Measurements from ENCODE around the gene DPEP2NB. TPM values are rescaled to one million over a fixed set of nuclear protein-coding genes. Genes with fewer than 3 reads are reported as not detected.
A peak's percentile ranks its signal among the peaks of the same experiment; 100 is the strongest.

DPEP2NB gene
- total RNA-seq, 1 experiment from 2014 or later, result not detected

DNA sequence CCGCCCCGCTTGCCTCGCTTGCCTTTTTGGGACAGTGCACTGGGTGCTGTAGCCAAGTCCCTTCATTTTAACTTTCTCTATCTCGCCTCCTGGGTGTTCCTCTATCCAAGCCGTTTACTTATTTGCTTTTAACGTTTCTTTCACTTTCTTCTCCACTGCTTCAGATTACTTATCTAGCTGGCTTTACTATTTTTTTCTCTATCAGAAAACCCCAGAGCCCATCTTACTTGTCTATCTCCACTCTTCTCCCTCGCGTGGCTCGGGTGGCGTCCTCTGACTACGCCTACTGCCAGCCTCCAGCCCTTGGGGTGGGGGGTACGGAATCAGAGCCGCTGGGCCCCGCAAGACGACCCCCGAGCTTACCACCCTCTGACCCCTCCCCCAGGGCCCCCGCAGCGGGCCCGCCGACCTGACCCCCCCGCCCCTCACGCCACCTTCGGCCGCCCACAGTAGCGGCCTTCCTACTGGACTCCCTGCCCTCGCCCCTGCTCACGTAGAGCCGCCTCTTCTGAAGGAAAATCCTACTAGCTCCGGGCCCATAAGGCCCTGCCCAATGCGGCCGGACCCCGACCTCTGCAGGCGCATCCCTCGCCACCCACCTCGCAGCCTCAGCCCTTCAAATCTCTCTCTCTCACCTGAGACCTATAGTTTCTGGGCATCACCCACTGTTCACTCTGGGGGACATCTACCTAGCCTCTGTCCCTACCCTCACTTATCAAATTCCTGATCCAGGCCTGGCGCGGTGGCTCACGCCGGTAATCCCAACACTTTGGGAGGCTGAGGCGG is 46.3 kb downstream of the DPEP2NB start:
- TF ChIP-seq, protein P1, sequence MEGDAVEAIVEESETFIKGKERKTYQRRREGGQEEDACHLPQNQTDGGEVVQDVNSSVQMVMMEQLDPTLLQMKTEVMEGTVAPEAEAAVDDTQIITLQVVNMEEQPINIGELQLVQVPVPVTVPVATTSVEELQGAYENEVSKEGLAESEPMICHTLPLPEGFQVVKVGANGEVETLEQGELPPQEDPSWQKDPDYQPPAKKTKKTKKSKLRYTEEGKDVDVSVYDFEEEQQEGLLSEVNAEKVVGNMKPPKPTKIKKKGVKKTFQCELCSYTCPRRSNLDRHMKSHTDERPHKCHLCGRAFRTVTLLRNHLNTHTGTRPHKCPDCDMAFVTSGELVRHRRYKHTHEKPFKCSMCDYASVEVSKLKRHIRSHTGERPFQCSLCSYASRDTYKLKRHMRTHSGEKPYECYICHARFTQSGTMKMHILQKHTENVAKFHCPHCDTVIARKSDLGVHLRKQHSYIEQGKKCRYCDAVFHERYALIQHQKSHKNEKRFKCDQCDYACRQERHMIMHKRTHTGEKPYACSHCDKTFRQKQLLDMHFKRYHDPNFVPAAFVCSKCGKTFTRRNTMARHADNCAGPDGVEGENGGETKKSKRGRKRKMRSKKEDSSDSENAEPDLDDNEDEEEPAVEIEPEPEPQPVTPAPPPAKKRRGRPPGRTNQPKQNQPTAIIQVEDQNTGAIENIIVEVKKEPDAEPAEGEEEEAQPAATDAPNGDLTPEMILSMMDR (IDR thresholded peaks at IDR 0.05; ENCODE audit: unreplicated experiment), result no peak
- no TSS peak for BruUV-seq (replicated peaks)
- Mint-ChIP-seq H3K36me3 (ENCODE audit: insufficient read depth, unreplicated experiment) (peaks cover 13% of the 10 kb centered on the region), H3K27ac (ENCODE audit: low read depth, unreplicated experiment) (no peak overlapping the region), H3K27me3 (ENCODE audit: insufficient read depth, unreplicated experiment) (no peaks in the 10 kb centered on the region), H3K4me3 (ENCODE audit: unreplicated experiment) (peak overlapping the region; percentile 82), H3K4me1 (ENCODE audit: insufficient read depth, unreplicated experiment) (peaks cover 26% of the 10 kb centered on the region), H3K9me3 (ENCODE audit: unreplicated experiment) (no peaks in the 10 kb centered on the region)
- intact Hi-C loops (cut with micrococcal nuclease), result loop anchor here (5.0 kb wide), 1 partner anchor 268 kb away; the partner anchor contains the start of gene ESRP2
- DNase-seq (ENCODE audit: unreplicated experiment), result no peak
- ChIA-PET POLR2A (interaction anchor here (0.6 to 5.0 kb wide), 6 partner anchors 8 to 803 kb away, joined by 3 to 40 read pairs (median 4); partner anchors contain the start of genes DDX28 and DUS2), CTCF (interaction anchor here (0.6 to 0.9 kb wide), 5 partner anchors 13 to 308 kb away, joined by 3 to 6 read pairs (median 4); no protein-coding TSS in a partner anchor)

DNA sequence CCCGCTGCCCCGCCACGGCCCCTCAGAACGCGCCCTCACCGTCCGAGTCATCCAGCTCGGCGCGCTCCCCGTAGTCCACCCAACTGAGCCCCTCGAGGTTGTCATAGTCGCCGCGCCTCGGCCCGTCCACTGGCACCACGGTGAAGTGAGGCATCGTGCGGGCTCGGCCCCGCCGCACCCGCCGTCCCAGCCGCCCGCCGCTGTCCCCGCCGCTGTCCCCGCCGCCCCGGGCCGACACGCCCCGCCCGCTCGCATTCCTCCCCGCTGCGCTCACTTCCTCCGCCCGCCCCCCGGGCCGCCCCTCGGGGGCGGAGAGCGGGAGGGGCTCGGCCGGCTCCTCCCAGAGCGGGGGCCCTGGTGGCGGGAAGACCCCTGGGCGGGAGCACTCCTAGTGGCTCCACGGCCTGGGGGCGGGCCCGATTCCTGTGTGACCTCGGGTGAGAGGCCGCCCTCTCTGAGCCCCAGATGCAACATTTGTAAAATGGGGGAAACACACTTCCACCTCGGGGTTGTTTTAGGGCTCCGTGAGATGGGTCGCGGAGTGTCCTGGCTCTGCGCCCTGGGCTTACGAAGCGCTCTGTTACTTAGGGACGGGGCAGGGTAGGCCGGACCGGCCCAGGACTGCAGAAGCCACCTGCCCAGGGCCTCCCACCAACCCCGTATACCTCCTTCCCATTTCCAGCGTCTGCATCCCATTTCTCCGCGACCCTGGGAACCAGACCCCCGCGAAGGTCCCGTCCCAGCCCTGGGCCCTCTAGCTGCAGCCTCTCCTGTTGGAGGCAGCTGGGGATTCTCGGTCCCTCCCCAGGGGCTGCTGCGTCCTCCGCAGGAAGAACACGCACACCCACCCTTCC is 47.1 kb downstream of the DPEP2NB start, which contains the start of gene SLC12A4:
Gene SLC12A4, minus strand, starts transcription at position 238 of the 854 bp plus-strand sequence. Its CDS starts 84 bp downstream, at position 154.
- peaks cover 18% of the 10 kb centered on the region for H3K36me3 Mint-ChIP-seq (ENCODE audit: insufficient read depth, unreplicated experiment)
- no TSS peak for BruUV-seq (replicated peaks)
- H3K4me3 Mint-ChIP-seq (ENCODE audit: unreplicated experiment), result peak within 1 kb of the TSS; percentile 82
- ChIA-PET POLR2A (interaction anchor here (0.6 to 5.0 kb wide), 7 partner anchors 33 to 1459 kb away, joined by 3 to 40 read pairs (median 4); partner anchors contain the start of genes DDX28, DUS2 and PSKH1), CTCF (interaction anchor here (0.5 to 0.6 kb wide), 5 partner anchors 18 to 309 kb away, joined by 3 to 4 read pairs (median 3); no protein-coding TSS in a partner anchor)
- H3K27ac Mint-ChIP-seq (ENCODE audit: low read depth, unreplicated experiment), result peak within 1 kb of the TSS; percentile 77
- no peaks in the 10 kb centered on the region for H3K27me3 Mint-ChIP-seq (ENCODE audit: insufficient read depth, unreplicated experiment)
- intact Hi-C loops (cut with micrococcal nuclease), result loop anchor here (5.0 kb wide), 1 partner anchor 269 kb away; the partner anchor contains the start of gene ESRP2
- H3K9me3 Mint-ChIP-seq (ENCODE audit: unreplicated experiment), result no peaks in the 10 kb centered on the region
- TF ChIP-seq, protein P1 (IDR thresholded peaks at IDR 0.05; ENCODE audit: unreplicated experiment), result no peak
- peak; percentile 72 for DNase-seq (ENCODE audit: unreplicated experiment)
- peaks cover 26% of the 10 kb centered on the region for H3K4me1 Mint-ChIP-seq (ENCODE audit: insufficient read depth, unreplicated experiment)

DNA sequence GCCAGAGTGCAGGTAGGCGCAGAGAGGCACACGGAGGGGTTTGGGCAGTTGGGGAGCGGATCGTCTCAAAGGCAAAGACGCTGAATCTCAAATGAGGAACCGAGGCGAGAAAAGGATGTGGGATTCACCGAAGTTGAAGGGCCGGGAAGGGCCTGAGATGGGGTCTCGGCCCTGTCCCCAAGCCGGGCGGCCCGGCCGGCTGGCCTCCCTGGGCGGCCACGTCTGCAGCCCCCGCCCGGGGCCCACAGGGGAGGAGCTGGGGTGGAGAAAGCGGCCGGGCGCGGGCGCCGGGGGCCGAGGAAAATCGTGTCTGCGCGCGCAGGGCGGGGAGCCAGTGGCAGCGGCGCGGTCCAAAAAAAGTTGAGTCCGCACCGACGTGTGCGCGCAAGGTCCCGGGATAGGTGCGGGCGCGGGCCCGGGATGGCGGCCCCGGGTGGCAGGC is 47.7 kb downstream of the DPEP2NB start:
- ChIA-PET POLR2A (interaction anchor here (0.6 to 5.0 kb wide), 8 partner anchors 33 to 1458 kb away, joined by 3 to 40 read pairs (median 4); partner anchors contain the start of genes DDX28, DUS2, NOL3 and PSKH1), CTCF (interaction anchor here (0.5 to 0.9 kb wide), 3 partner anchors 47 to 152 kb away, joined by 3 to 4 read pairs (median 3); no protein-coding TSS in a partner anchor)
- H3K27me3 Mint-ChIP-seq (ENCODE audit: insufficient read depth, unreplicated experiment), result no peaks in the 10 kb centered on the region
- no peaks in the 10 kb centered on the region for H3K9me3 Mint-ChIP-seq (ENCODE audit: unreplicated experiment)
- H3K36me3 Mint-ChIP-seq (ENCODE audit: insufficient read depth, unreplicated experiment), result peaks cover 22% of the 10 kb centered on the region
- peak overlapping the region; percentile 77 for H3K27ac Mint-ChIP-seq (ENCODE audit: low read depth, unreplicated experiment)
- intact Hi-C loops (cut with micrococcal nuclease), result loop anchor here (2.0 to 5.0 kb wide), 2 partner anchors 73 to 269 kb away; partner anchors contain the start of gene ESRP2
- H3K4me3 Mint-ChIP-seq (ENCODE audit: unreplicated experiment), result peak overlapping the region; percentile 82
- peak; percentile 19 for DNase-seq (ENCODE audit: unreplicated experiment)
- no TSS peak for BruUV-seq (replicated peaks)
- TF ChIP-seq, protein P1 (IDR thresholded peaks at IDR 0.05; ENCODE audit: unreplicated experiment), result no peak
- H3K4me1 Mint-ChIP-seq (ENCODE audit: insufficient read depth, unreplicated experiment), result peaks cover 29% of the 10 kb centered on the region

Data from MCF 10A (cell line).